Measurements from ENCODE around the gene SCAF1.
A peak's percentile ranks its signal among the peaks of the same experiment; 100 is the strongest.

SCAF1 gene

GRCh38 chr19:49665351-49666119, 23.5 kb downstream of the SCAF1 start, which contains the start of the genes BCL2L12 and IRF3:
Gene BCL2L12 (plus strand): TSS chr19:49665933. CDS start chr19:49666693, 760 bp downstream.
Gene IRF3 (minus strand): TSS chr19:49665857. CDS start chr19:49664838, 1,019 bp downstream.
- peak; percentile 97 for DNase-seq

GRCh38 chr19:49666120-49666444, 24.1 kb downstream of the SCAF1 start:
- no peak for DNase-seq

DNA sequence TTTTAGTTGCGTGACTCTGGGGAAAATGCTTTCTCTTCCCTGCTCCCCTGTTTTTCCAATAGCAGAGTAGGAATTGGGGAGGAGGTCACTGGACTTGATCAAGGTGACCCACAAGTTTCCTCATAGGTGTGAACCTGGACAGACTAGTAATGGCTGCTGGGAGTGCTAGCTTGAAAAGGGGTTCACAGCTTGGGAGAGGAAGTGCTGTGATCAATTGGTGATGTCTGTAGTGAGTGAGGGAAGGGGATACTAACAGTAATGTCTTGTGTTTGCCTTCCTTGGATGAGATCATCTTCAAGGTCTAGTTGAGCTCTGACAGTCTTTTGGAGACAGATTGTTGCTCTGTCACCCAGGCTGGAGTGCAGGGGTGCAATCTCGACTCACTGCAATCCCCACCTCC, 25.5 kb downstream of the SCAF1 start:
- no peak for DNase-seq

- DNase-seq: no peak
Observed at GRCh38 chr19:49669516-49669915, 27.5 kb downstream of the SCAF1 start.

- peak; percentile 67 for DNase-seq
Observed at GRCh38 chr19:49672131-49672919, 30.3 kb downstream of the SCAF1 start.

DNA sequence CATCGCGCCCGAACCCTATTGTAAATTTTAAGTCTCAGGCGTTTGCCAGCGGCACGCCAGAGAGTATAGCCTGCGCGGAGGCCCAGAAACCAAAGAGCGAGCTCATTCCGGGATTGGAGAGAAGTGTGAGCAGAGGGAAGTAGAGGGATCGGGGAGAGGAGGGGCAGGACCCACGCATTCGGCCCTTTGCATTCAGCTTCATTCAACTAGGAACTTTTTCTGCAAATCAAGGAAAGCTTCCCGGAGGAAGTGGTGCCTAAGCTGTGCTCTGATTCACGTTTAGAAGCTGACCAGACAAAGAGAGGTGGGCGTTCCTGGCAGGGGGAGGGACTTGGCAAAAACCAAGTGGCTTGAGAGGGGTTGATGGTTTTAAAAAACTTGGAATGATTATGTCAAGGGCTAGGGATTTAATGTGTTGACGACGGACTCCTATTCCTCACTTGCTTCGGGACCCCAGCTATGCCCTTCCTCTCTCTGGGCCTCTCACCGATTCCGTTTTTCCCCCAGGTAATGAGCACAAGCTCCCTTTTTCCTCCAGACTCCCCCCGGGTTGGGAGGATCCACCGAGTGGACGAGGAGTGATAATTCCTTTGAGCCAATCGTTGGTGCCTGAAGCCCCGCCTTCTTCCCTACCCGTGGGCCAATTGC, 34.3 kb downstream of the SCAF1 start:
- DNase-seq: peak; percentile 92

- DNase-seq: peak; percentile 100
Observed at GRCh38 chr19:49676784-49677230, 34.8 kb downstream of the SCAF1 start.

DNA sequence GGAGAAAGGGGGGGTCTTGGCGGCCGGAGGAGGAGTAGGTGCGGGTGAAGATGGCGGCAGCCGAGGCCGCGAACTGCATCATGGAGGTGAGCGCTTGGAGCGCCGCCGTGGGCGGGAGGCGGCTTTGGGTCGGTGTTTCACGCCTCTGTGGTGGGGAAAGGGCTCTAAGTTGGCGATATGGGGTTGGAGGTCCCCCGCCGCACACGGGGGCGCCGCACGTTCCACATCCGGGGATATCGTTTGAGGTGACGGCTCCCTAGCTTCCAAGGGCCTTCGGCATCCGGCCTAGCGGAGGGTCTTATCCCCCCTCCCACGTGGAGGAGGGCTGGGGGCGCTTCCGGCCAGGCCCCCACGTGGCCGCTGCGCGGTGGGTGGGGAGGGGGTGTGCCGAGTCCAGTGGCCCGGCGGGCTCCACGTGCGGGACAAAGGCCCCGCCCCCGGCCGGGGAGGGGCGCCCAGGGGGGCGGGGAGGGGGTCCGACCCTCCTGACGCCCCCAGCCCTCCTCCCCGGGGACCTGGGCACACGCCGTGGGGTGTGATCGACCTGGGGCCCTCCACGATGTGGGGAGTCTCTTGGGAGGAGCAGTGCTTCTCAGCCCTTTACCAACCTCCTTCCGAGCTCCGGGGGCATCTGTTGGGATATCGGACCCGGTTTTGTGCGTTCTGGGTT, 35.4 kb downstream of the SCAF1 start, which contains the start of gene PRMT1:
Gene PRMT1, plus strand, starts transcription at position 41 of the 670 bp plus-strand sequence. Its CDS starts 10 bp downstream, at position 51.
- DNase-seq: peak; percentile 47

DNA sequence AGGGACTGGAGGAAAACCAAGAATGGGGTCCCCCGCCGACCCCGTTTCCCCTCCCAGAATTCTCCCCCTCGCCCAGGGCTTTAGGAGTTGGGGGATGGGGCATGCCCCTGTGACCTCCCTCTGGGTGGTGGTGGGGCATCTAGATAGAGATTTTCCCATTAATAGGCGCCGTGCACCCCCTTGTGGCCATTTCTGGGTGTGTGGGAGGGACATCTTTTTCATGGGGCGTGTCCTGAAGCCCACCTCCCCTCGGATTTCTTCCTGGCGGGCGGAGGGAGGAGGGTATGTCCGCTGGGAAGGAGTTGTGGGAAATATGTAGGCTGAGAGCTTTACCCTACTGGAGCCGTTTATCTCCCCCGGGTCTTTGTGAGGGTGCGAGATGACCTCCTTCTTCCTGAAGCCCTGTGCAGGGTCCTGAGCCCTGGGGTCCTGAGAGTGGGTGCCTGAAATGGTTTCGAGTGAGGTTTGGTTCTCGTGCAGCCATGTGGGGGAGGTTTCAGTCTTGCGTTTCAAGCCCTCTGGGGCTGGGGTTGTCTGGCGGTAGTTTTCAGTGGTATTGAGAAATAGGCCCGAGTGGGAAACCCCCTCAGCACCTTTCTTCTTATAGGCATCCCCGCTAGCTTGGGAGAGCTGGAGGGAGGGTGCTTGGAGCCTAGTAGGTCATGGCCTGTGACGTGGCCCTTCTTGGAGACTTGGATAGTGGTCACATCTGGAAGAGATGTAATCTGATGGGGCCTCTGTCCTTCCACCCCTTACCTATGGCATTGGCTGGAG, 36.1 kb downstream of the SCAF1 start:
- peak; percentile 74 for DNase-seq

DNA sequence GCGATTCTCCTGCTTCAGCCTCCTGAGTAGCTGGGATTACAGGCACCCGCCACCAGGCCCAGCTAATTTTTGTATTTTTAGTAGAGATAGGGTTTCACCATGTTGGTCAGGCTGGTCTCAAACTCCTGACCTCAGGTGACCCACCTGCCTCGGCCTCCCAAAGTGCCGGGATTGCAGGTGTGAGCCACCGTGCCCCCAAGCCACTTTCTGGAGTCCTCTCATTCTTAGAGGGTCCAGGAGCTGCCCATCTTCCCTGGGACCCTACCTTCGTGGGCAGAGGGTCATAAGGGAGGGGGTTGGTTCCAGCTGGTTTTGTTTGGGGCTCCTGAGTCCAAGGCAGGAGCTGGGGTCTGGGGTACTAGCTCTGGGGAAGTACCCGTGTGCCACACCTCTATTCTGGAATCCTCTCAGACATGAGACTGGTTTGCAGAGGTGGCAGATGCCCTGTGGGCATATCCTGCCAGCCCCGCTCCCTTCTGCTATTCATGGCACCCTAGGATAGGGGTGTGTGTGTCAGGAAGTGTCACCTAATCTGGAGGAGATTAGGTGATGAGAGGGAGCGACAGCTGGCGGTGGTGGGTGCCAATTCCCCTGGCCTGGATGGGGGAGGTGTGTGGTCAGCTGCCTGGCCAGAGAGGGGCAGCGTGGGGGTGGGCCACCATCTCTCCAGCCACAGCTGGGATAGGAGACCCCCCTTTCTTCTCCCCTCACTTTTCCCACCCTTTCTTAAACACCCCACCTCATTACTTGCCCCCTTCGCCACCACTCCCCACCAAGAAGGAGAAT, 37.2 kb downstream of the SCAF1 start:
- DNase-seq: no peak

GRCh38 chr19:49679771-49680413, 37.9 kb downstream of the SCAF1 start:
- DNase-seq: no peak

- peak; percentile 80 for DNase-seq
Observed at GRCh38 chr19:49680421-49681351, 38.7 kb downstream of the SCAF1 start.

- no peak for DNase-seq
Observed at GRCh38 chr19:49681830-49682229, 39.8 kb downstream of the SCAF1 start.

GRCh38 chr19:49682274-49682673, 40.3 kb downstream of the SCAF1 start:
- DNase-seq: no peak

DNA sequence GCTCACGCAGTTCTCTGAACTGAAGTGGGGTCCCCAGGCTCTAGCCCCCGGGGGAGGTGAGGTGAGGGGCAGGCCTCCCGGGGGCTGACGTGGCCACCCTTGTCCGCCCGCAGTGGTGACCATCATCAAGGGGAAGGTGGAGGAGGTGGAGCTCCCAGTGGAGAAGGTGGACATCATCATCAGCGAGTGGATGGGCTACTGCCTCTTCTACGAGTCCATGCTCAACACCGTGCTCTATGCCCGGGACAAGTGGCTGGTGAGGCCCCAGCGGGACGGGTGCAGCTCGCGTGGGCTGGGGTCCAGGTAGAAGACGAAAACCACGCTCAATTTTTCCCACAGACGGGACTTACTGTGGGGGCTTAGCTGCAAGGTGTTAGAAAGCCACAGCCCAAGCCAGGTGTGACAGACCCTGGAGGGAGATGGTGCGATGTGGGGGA, 41.8 kb downstream of the SCAF1 start:
- DNase-seq: no peak

- DNase-seq: peak; percentile 33
Observed at GRCh38 chr19:49684251-49684982, 42.4 kb downstream of the SCAF1 start.

GRCh38 chr19:49684983-49685553, 43.1 kb downstream of the SCAF1 start:
- DNase-seq: no peak

- no peak for DNase-seq
Observed at GRCh38 chr19:49685845-49686332, 43.9 kb downstream of the SCAF1 start.

All from EL (cell line).